NB4 (cell line): ENCODE measurements around the gene CELF1.

ENCODE experiments used
- DNase-seq: peaks from one replicate; pipeline ENCODE4 v3.0.0; 2010; ENCODE audit warnings: low read depth
- H3K4me3 ChIP-seq: one replicate; pipeline ENCODE4 v1.5.1; 2011; ENCODE audit warnings: mild to moderate bottlenecking, low read depth, low read length, moderate library complexity
- CTCF ChIP-seq: IDR thresholded peaks from one replicate; pipeline ENCODE4 v1.5.1; 2012; ENCODE audit warnings: low read depth, low read length
- MAX ChIP-seq: IDR thresholded peaks from 2 replicates; pipeline ENCODE4 v1.6.1; 2011; ENCODE audit warnings: low read depth, low read length
- MYC ChIP-seq: IDR thresholded peaks from 2 replicates; pipeline ENCODE4 v1.6.1; 2011; ENCODE audit warnings: low read depth, low read length
- POLR2A ChIP-seq: IDR thresholded peaks from 2 replicates; pipeline ENCODE4 v1.6.1; 2011; ENCODE audit warnings: mild to moderate bottlenecking; ENCODE audit not compliant: insufficient read length; ENCODE audit errors: extremely low read depth

Gene CELF1

GRCh38 chr11:47438721-47439120 lies 114.2 kb downstream of the CELF1 start:
- TF ChIP-seq POLR2A (no peak), MAX (no peak), MYC (no peak), CTCF (no peak)
- no peak overlapping the region for H3K4me3 ChIP-seq
- no peak for DNase-seq

- no peak for DNase-seq
- TF ChIP-seq POLR2A (no peak), MAX (no peak), MYC (no peak), CTCF (no peak)
Measured at GRCh38 chr11:47437746-47438418, 115.0 kb downstream of the CELF1 start.

GRCh38 chr11:47437218-47437745 lies 115.7 kb downstream of the CELF1 start:
- no peak for DNase-seq
- H3K4me3 ChIP-seq = no peak overlapping the region
- TF ChIP-seq POLR2A (no peak), MYC (no peak), MAX (no peak), CTCF (no peak)

More at GRCh38 chr11:47437746-47438418, 115.0 kb downstream of the CELF1 start:
- no peak overlapping the region for H3K4me3 ChIP-seq

- TF ChIP-seq MYC = no peak
- TF ChIP-seq CTCF = no peak
- TF ChIP-seq POLR2A = no peak
- no peak for TF ChIP-seq MAX
- DNase-seq = no peak
- no peak overlapping the region for H3K4me3 ChIP-seq
Measured at GRCh38 chr11:47436726-47437125, 116.2 kb downstream of the CELF1 start.

- DNase-seq = no peak
- TF ChIP-seq CTCF (no peak), MAX (no peak), MYC (no peak), POLR2A (no peak)
- H3K4me3 ChIP-seq = no peak overlapping the region
Measured at GRCh38 chr11:47435687-47436086, 117.2 kb downstream of the CELF1 start.
